Measurements from ENCODE around the gene CRMP1. TPM values are rescaled to one million over a fixed set of nuclear protein-coding genes. Genes with fewer than 3 reads are reported as not detected.

CRMP1 gene
- total RNA-seq, 1 experiment from 2014 or later = not detected

- no peak overlapping the region for H3K4me3 Mint-ChIP-seq (ENCODE audit: low read depth, unreplicated experiment)
- H3K27me3 Mint-ChIP-seq (ENCODE audit: unreplicated experiment) = peaks cover 36% of the 10 kb centered on the region
- no peaks in the 10 kb centered on the region for H3K9me3 Mint-ChIP-seq (ENCODE audit: low read depth, unreplicated experiment)
- intact Hi-C loops (cut with micrococcal nuclease; ENCODE audit: unreplicated experiment) = no loop called here
- TF ChIP-seq CTCF (IDR thresholded peaks at IDR 0.05; ENCODE audit: unreplicated experiment) = no peak
- H3K36me3 Mint-ChIP-seq (ENCODE audit: insufficient read depth, unreplicated experiment) = no peaks in the 10 kb centered on the region
- H3K27ac Mint-ChIP-seq (ENCODE audit: unreplicated experiment) = no peak overlapping the region
- DNase-seq = no peak
- CTCF ChIA-PET = interaction anchor here (0.6 kb wide), 1 partner anchor 266 kb away, joined by 3 read pairs; no protein-coding TSS in a partner anchor
- no peaks in the 10 kb centered on the region for H3K4me1 Mint-ChIP-seq (ENCODE audit: low read depth, unreplicated experiment)
- no TSS peak for BruUV-seq (replicated peaks)
Observed at GRCh38 chr4:5933996-5934831, 41.3 kb upstream of the CRMP1 start.

- H3K9me3 Mint-ChIP-seq (ENCODE audit: low read depth, unreplicated experiment) = no peaks in the 10 kb centered on the region
Observed at GRCh38 chr4:5933116-5933515, 40.2 kb upstream of the CRMP1 start.

GRCh38 chr4:5932035-5932568 is 39.2 kb upstream of the CRMP1 start:
- Mint-ChIP-seq H3K4me1 (ENCODE audit: low read depth, unreplicated experiment) (no peaks in the 10 kb centered on the region), H3K4me3 (ENCODE audit: low read depth, unreplicated experiment) (no peak overlapping the region), H3K9me3 (ENCODE audit: low read depth, unreplicated experiment) (no peaks in the 10 kb centered on the region), H3K27ac (ENCODE audit: unreplicated experiment) (no peak overlapping the region), H3K27me3 (ENCODE audit: unreplicated experiment) (peaks cover 55% of the 10 kb centered on the region), H3K36me3 (ENCODE audit: insufficient read depth, unreplicated experiment) (no peaks in the 10 kb centered on the region)
- CTCF ChIA-PET = interaction anchor here (0.6 kb wide), 1 partner anchor 299 kb away, joined by 4 read pairs; no protein-coding TSS in a partner anchor
- BruUV-seq (replicated peaks) = no TSS peak
- intact Hi-C loops (cut with micrococcal nuclease; ENCODE audit: unreplicated experiment) = no loop called here
- TF ChIP-seq CTCF (IDR thresholded peaks at IDR 0.05; ENCODE audit: unreplicated experiment) = no peak
- no peak for DNase-seq

More at GRCh38 chr4:5933116-5933515, 40.2 kb upstream of the CRMP1 start:
- no peak for TF ChIP-seq CTCF (IDR thresholded peaks at IDR 0.05; ENCODE audit: unreplicated experiment)
- no peak for DNase-seq
- intact Hi-C loops (cut with micrococcal nuclease; ENCODE audit: unreplicated experiment) = no loop called here
- H3K36me3 Mint-ChIP-seq (ENCODE audit: insufficient read depth, unreplicated experiment) = no peaks in the 10 kb centered on the region
- no peaks in the 10 kb centered on the region for H3K4me1 Mint-ChIP-seq (ENCODE audit: low read depth, unreplicated experiment)
- BruUV-seq (replicated peaks) = no TSS peak
- CTCF ChIA-PET = no interaction called here
- peaks cover 45% of the 10 kb centered on the region for H3K27me3 Mint-ChIP-seq (ENCODE audit: unreplicated experiment)
- H3K4me3 Mint-ChIP-seq (ENCODE audit: low read depth, unreplicated experiment) = no peak overlapping the region
- H3K27ac Mint-ChIP-seq (ENCODE audit: unreplicated experiment) = no peak overlapping the region

GRCh38 chr4:5931526-5931925 is 38.6 kb upstream of the CRMP1 start:
- BruUV-seq (replicated peaks) = no TSS peak

More at GRCh38 chr4:5931526-5931925, 38.6 kb upstream of the CRMP1 start:
- intact Hi-C loops (cut with micrococcal nuclease; ENCODE audit: unreplicated experiment) = no loop called here
- H3K4me3 Mint-ChIP-seq (ENCODE audit: low read depth, unreplicated experiment) = no peak overlapping the region
- no peak for DNase-seq
- H3K27me3 Mint-ChIP-seq (ENCODE audit: unreplicated experiment) = peaks cover 56% of the 10 kb centered on the region
- H3K27ac Mint-ChIP-seq (ENCODE audit: unreplicated experiment) = no peak overlapping the region
- TF ChIP-seq CTCF (IDR thresholded peaks at IDR 0.05; ENCODE audit: unreplicated experiment) = no peak
- CTCF ChIA-PET = interaction anchor here (0.6 kb wide), 1 partner anchor 298 kb away, joined by 4 read pairs; no protein-coding TSS in a partner anchor
- no peaks in the 10 kb centered on the region for H3K36me3 Mint-ChIP-seq (ENCODE audit: insufficient read depth, unreplicated experiment)
- no peaks in the 10 kb centered on the region for H3K9me3 Mint-ChIP-seq (ENCODE audit: low read depth, unreplicated experiment)
- H3K4me1 Mint-ChIP-seq (ENCODE audit: low read depth, unreplicated experiment) = no peaks in the 10 kb centered on the region

All from Calu3 (cell line).